Measurements from ENCODE around the gene LARP4B. TPM values are rescaled to one million over a fixed set of nuclear protein-coding genes. Genes with fewer than 3 reads are reported as not detected.

The LARP4B gene
- total RNA-seq, 1 experiment from 2014 or later, result 181 TPM

GRCh38 chr10:782751-783648 lies 148.5 kb downstream of the LARP4B start:
- BruUV-seq (replicated peaks), result no TSS peak

GRCh38 chr10:780536-781524 lies 150.7 kb downstream of the LARP4B start:
- Mint-ChIP-seq H3K4me1 (ENCODE audit: low read depth, unreplicated experiment) (peaks cover 1% of the 10 kb centered on the region), H3K36me3 (ENCODE audit: insufficient read depth, unreplicated experiment) (peaks cover 37% of the 10 kb centered on the region), H3K4me3 (ENCODE audit: low read depth, unreplicated experiment) (no peak overlapping the region), H3K9me3 (ENCODE audit: low read depth, unreplicated experiment) (no peaks in the 10 kb centered on the region), H3K27me3 (ENCODE audit: unreplicated experiment) (no peaks in the 10 kb centered on the region), H3K27ac (ENCODE audit: unreplicated experiment) (no peak overlapping the region)
- BruUV-seq (replicated peaks), result no TSS peak
- intact Hi-C loops (cut with micrococcal nuclease; ENCODE audit: unreplicated experiment), result loop anchor here (5.0 kb wide), 1 partner anchor 89 kb away; no protein-coding TSS in a partner anchor
- TF ChIP-seq CTCF (IDR thresholded peaks at IDR 0.05; ENCODE audit: unreplicated experiment), result no peak
- CTCF ChIA-PET, result no interaction called here
- DNase-seq, result no peak

More at GRCh38 chr10:782751-783648, 148.5 kb downstream of the LARP4B start:
- Mint-ChIP-seq H3K36me3 (ENCODE audit: insufficient read depth, unreplicated experiment) (peaks cover 52% of the 10 kb centered on the region), H3K9me3 (ENCODE audit: low read depth, unreplicated experiment) (no peaks in the 10 kb centered on the region), H3K4me1 (ENCODE audit: low read depth, unreplicated experiment) (no peaks in the 10 kb centered on the region), H3K27ac (ENCODE audit: unreplicated experiment) (no peak overlapping the region), H3K27me3 (ENCODE audit: unreplicated experiment) (no peaks in the 10 kb centered on the region), H3K4me3 (ENCODE audit: low read depth, unreplicated experiment) (no peak overlapping the region)
- DNase-seq, result no peak
- no peak for TF ChIP-seq CTCF (IDR thresholded peaks at IDR 0.05; ENCODE audit: unreplicated experiment)
- CTCF ChIA-PET, result no interaction called here
- intact Hi-C loops (cut with micrococcal nuclease; ENCODE audit: unreplicated experiment), result loop anchor here (5.0 kb wide), 1 partner anchor 91 kb away; no protein-coding TSS in a partner anchor

- H3K4me1 Mint-ChIP-seq (ENCODE audit: low read depth, unreplicated experiment), result peaks cover 15% of the 10 kb centered on the region
- no peak overlapping the region for H3K4me3 Mint-ChIP-seq (ENCODE audit: low read depth, unreplicated experiment)
- peaks cover 30% of the 10 kb centered on the region for H3K36me3 Mint-ChIP-seq (ENCODE audit: insufficient read depth, unreplicated experiment)
- CTCF ChIA-PET, result no interaction called here
- H3K27me3 Mint-ChIP-seq (ENCODE audit: unreplicated experiment), result no peaks in the 10 kb centered on the region
- no peak for DNase-seq
- H3K27ac Mint-ChIP-seq (ENCODE audit: unreplicated experiment), result no peak overlapping the region
- intact Hi-C loops (cut with micrococcal nuclease; ENCODE audit: unreplicated experiment), result no loop called here
- no TSS peak for BruUV-seq (replicated peaks)
- TF ChIP-seq CTCF (IDR thresholded peaks at IDR 0.05; ENCODE audit: unreplicated experiment), result no peak
- no peaks in the 10 kb centered on the region for H3K9me3 Mint-ChIP-seq (ENCODE audit: low read depth, unreplicated experiment)
Measured at GRCh38 chr10:778626-779330, 152.7 kb downstream of the LARP4B start.

GRCh38 chr10:777913-778479 lies 153.5 kb downstream of the LARP4B start:
- Mint-ChIP-seq H3K4me1 (ENCODE audit: low read depth, unreplicated experiment) (peaks cover 22% of the 10 kb centered on the region), H3K27ac (ENCODE audit: unreplicated experiment) (no peak overlapping the region), H3K4me3 (ENCODE audit: low read depth, unreplicated experiment) (no peak overlapping the region), H3K36me3 (ENCODE audit: insufficient read depth, unreplicated experiment) (peaks cover 30% of the 10 kb centered on the region), H3K9me3 (ENCODE audit: low read depth, unreplicated experiment) (no peaks in the 10 kb centered on the region), H3K27me3 (ENCODE audit: unreplicated experiment) (no peaks in the 10 kb centered on the region)
- TF ChIP-seq CTCF (IDR thresholded peaks at IDR 0.05; ENCODE audit: unreplicated experiment), result no peak
- no TSS peak for BruUV-seq (replicated peaks)
- intact Hi-C loops (cut with micrococcal nuclease; ENCODE audit: unreplicated experiment), result no loop called here
- CTCF ChIA-PET, result no interaction called here
- DNase-seq, result no peak

All from Calu3 (cell line).